SKM-1 (cell line): ENCODE results near the gene GUCY1A1.

Source experiments
- DNase-seq: peaks from one replicate; lab custom pipeline; 2025; ENCODE audit not compliant: unreplicated experiment; lab: John Stamatoyannopoulos, UW

GUCY1A1 gene

GRCh38 chr4:155688860-155689259 is 22.2 kb downstream of the GUCY1A1 start:
- DNase-seq: no peak

- DNase-seq: no peak
These were observed 23.6 kb downstream of the GUCY1A1 start for GRCh38 chr4:155690044-155690837.

GRCh38 chr4:155692361-155692760 is 25.7 kb downstream of the GUCY1A1 start:
- DNase-seq: no peak

GRCh38 chr4:155693015-155693663 is 26.5 kb downstream of the GUCY1A1 start:
- DNase-seq: no peak

GRCh38 chr4:155694100-155694785 is 27.6 kb downstream of the GUCY1A1 start:
- DNase-seq: no peak

GRCh38 chr4:155696226-155696625 is 29.6 kb downstream of the GUCY1A1 start:
- no peak for DNase-seq

- DNase-seq: no peak
These were observed 30.1 kb downstream of the GUCY1A1 start for GRCh38 chr4:155696726-155697125.

- no peak for DNase-seq
These were observed 35.2 kb downstream of the GUCY1A1 start for GRCh38 chr4:155701827-155702226.

- no peak for DNase-seq
These were observed 37.0 kb downstream of the GUCY1A1 start for GRCh38 chr4:155703486-155704247.

GRCh38 chr4:155704841-155705404 is 38.3 kb downstream of the GUCY1A1 start:
- no peak for DNase-seq

GRCh38 chr4:155705664-155706063 is 39.0 kb downstream of the GUCY1A1 start:
- no peak for DNase-seq

- no peak for DNase-seq
These were observed 39.5 kb downstream of the GUCY1A1 start for GRCh38 chr4:155706147-155706546.

GRCh38 chr4:155707251-155707650 is 40.6 kb downstream of the GUCY1A1 start:
- DNase-seq: no peak

GRCh38 chr4:155708782-155709181 is 42.1 kb downstream of the GUCY1A1 start:
- no peak for DNase-seq

GRCh38 chr4:155709918-155710317 is 43.3 kb downstream of the GUCY1A1 start:
- DNase-seq: no peak

- DNase-seq: no peak
These were observed 44.9 kb downstream of the GUCY1A1 start for GRCh38 chr4:155711556-155711955.

- no peak for DNase-seq
These were observed 46.2 kb downstream of the GUCY1A1 start for GRCh38 chr4:155712846-155713245.

- DNase-seq: no peak
These were observed 47.3 kb downstream of the GUCY1A1 start for GRCh38 chr4:155713911-155714310.

- DNase-seq: no peak
These were observed 55.7 kb downstream of the GUCY1A1 start for GRCh38 chr4:155722336-155722735.

- no peak for DNase-seq
These were observed 56.3 kb downstream of the GUCY1A1 start for GRCh38 chr4:155722816-155723499.
